ENCODE data around the gene IL22RA2.
"Not testable (repeated sequence)": the region's sequence is repeated elsewhere in the genome, so short reads cannot be mapped to it uniquely, and the experiment has no call there.

The IL22RA2 gene

DNA sequence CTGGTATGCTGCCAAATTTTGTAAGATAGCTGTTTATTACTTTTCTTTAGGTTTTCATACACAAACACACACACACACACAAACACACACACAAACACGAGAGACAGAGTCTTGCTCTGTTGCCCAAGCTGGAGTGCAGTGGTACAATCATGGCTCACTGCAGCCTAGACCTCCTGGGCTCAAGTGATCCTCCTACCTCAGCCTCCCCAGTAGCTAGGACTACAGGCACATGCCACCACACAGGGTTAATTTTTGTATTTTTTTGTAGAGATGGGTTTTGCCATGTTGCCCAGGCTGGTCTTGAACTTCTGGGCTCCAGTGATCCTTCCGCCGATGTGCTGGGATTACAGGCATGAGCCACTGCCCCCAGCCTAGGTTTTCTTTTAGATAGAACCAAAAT lies 42.2 kb upstream of the IL22RA2 start:
- H4K12ac ChIP-seq (ENCODE audit: low read depth, low read length); H2BK120ac ChIP-seq (ENCODE audit: insufficient read depth, low read length, poor library complexity); H2BK12ac ChIP-seq (ENCODE audit: low read length); DNase-seq; H2AK5ac ChIP-seq (ENCODE audit: low read length); H3K23ac ChIP-seq (ENCODE audit: low read length); H4K8ac ChIP-seq (ENCODE audit: low read depth, low read length); H3K27ac ChIP-seq (ENCODE audit: low read depth, low read length); H3K36me3 ChIP-seq (ENCODE audit: control insufficient read depth in 1 of 2, insufficient read depth in 2 of 2, low read length in 2 of 2); H3K4me3 ChIP-seq (ENCODE audit: low read depth, low read length); H2BK5ac ChIP-seq (ENCODE audit: low read depth, low read length, poor library complexity); H3K9ac ChIP-seq (ENCODE audit: low read length); H3K27me3 ChIP-seq (ENCODE audit: insufficient read depth, low read length); H2AFZ ChIP-seq (ENCODE audit: insufficient read depth, low read length, poor library complexity); H3K4me2 ChIP-seq (ENCODE audit: low read length); H4K91ac ChIP-seq (ENCODE audit: low read depth, low read length); H3K18ac ChIP-seq (ENCODE audit: low read length); H3K14ac ChIP-seq (ENCODE audit: low read length); H3K9me3 ChIP-seq (ENCODE audit: insufficient read depth, low read depth, low read length): not testable (repeated sequence)
- Histone ChIP-seq H3K4ac (ENCODE audit: low read depth, low read length) (peak overlapping the region; percentile 84), H3K4me1 (ENCODE audit: control insufficient read depth in 1 of 2, insufficient read depth in 2 of 2, low read length in 2 of 2) (peaks cover 6 to 14% of the 10 kb centered on the region in 2 experiments), H3K79me2 (ENCODE audit: control insufficient read depth, insufficient read depth, low read length, poor library complexity) (peaks cover 23% of the 10 kb centered on the region), H3K79me1 (ENCODE audit: low read length) (peaks cover 13% of the 10 kb centered on the region)
- WGBS (ENCODE audit: extremely low coverage, insufficient coverage, insufficient read length) = no CpG with 5 or more reads among the region's 3 CpGs

DNA sequence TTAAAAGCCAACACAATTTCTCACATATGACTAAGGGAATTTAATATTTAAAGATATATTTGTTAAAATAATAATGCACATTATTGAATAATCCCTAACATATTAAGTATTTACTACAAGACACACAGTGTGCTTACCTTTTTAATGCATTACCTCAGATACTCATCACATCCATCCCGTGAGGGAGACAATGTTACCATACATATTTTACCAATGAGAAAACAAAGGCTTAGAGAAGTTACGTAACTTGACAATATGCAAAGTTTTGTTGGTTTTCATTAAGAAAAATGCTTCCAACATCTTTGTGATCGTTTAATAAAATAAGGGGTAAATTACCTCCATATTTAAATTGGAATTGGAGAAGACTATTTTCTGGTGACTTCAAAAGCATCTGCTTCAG lies 41.5 kb upstream of the IL22RA2 start:
- no peak overlapping the region for H3K18ac ChIP-seq (ENCODE audit: low read length)
- no peak overlapping the region for H2BK5ac ChIP-seq (ENCODE audit: low read depth, low read length, poor library complexity)
- WGBS (ENCODE audit: extremely low coverage, insufficient coverage, insufficient read length) = no CpG with 5 or more reads among the region's 3 CpGs

GRCh38 chr6:137213813-137214212 lies 40.4 kb upstream of the IL22RA2 start:
- no CpG with 5 or more reads among the region's 2 CpGs for WGBS (ENCODE audit: extremely low coverage, insufficient coverage, insufficient read length)
- Histone ChIP-seq H4K12ac (ENCODE audit: low read depth, low read length) (no peak overlapping the region), H3K4me1 (ENCODE audit: control insufficient read depth in 1 of 2, insufficient read depth in 2 of 2, low read length in 2 of 2) (peaks cover 3 to 14% of the 10 kb centered on the region in 2 experiments), H3K23ac (ENCODE audit: low read length) (no peak overlapping the region), H3K4me3 (ENCODE audit: low read depth, low read length) (no peak overlapping the region), H3K79me2 (ENCODE audit: control insufficient read depth, insufficient read depth, low read length, poor library complexity) (peaks cover 22% of the 10 kb centered on the region), H3K18ac (ENCODE audit: low read length) (no peak overlapping the region), H2BK5ac (ENCODE audit: low read depth, low read length, poor library complexity) (no peak overlapping the region), H3K36me3 (ENCODE audit: control insufficient read depth in 1 of 2, insufficient read depth in 2 of 2, low read length in 2 of 2) (peaks cover 2 to 5% of the 10 kb centered on the region in 2 experiments), H2BK12ac (ENCODE audit: low read length) (no peak overlapping the region), H3K27ac (ENCODE audit: low read depth, low read length) (no peak overlapping the region), H3K9me3 (ENCODE audit: insufficient read depth, low read depth, low read length) (no peaks in the 10 kb centered on the region), H2BK120ac (ENCODE audit: insufficient read depth, low read length, poor library complexity) (no peak overlapping the region), H3K14ac (ENCODE audit: low read length) (no peak overlapping the region), H3K4ac (ENCODE audit: low read depth, low read length) (peak overlapping the region; percentile 72), H3K79me1 (ENCODE audit: low read length) (peaks cover 5% of the 10 kb centered on the region), H3K4me2 (ENCODE audit: low read length) (no peak overlapping the region), H3K27me3 (ENCODE audit: insufficient read depth, low read length) (no peaks in the 10 kb centered on the region), H2AK5ac (ENCODE audit: low read length) (no peak overlapping the region), H3K9ac (ENCODE audit: low read length) (no peak overlapping the region), H4K91ac (ENCODE audit: low read depth, low read length) (no peak overlapping the region), H4K8ac (ENCODE audit: low read depth, low read length) (no peak overlapping the region), H2AFZ (ENCODE audit: insufficient read depth, low read length, poor library complexity) (no peak overlapping the region)
- DNase-seq = no peak

More for the DNA sequence above, 41.5 kb upstream of the IL22RA2 start:
- no peak overlapping the region for H2AK5ac ChIP-seq (ENCODE audit: low read length)
- H4K91ac ChIP-seq (ENCODE audit: low read depth, low read length) = no peak overlapping the region
- H3K36me3 ChIP-seq (ENCODE audit: control insufficient read depth in 1 of 2, insufficient read depth in 2 of 2, low read length in 2 of 2) = peaks cover 2 to 4% of the 10 kb centered on the region in 2 experiments
- H2AFZ ChIP-seq (ENCODE audit: insufficient read depth, low read length, poor library complexity) = no peak overlapping the region
- no peaks in the 10 kb centered on the region for H3K27me3 ChIP-seq (ENCODE audit: insufficient read depth, low read length)
- no peak overlapping the region for H2BK12ac ChIP-seq (ENCODE audit: low read length)
- H3K9me3 ChIP-seq (ENCODE audit: insufficient read depth, low read depth, low read length) = no peaks in the 10 kb centered on the region
- H2BK120ac ChIP-seq (ENCODE audit: insufficient read depth, low read length, poor library complexity) = no peak overlapping the region
- peaks cover 13% of the 10 kb centered on the region for H3K79me1 ChIP-seq (ENCODE audit: low read length)
- H3K27ac ChIP-seq (ENCODE audit: low read depth, low read length) = no peak overlapping the region
- no peak overlapping the region for H3K4me2 ChIP-seq (ENCODE audit: low read length)
- H4K8ac ChIP-seq (ENCODE audit: low read depth, low read length) = no peak overlapping the region
- no peak overlapping the region for H3K4me3 ChIP-seq (ENCODE audit: low read depth, low read length)
- no peak overlapping the region for H3K23ac ChIP-seq (ENCODE audit: low read length)
- DNase-seq = peak in 1 of 2 donors; percentile 53
- H3K79me2 ChIP-seq (ENCODE audit: control insufficient read depth, insufficient read depth, low read length, poor library complexity) = peaks cover 25% of the 10 kb centered on the region
- peaks cover 6 to 14% of the 10 kb centered on the region in 2 experiments for H3K4me1 ChIP-seq (ENCODE audit: control insufficient read depth in 1 of 2, insufficient read depth in 2 of 2, low read length in 2 of 2)
- no peak overlapping the region for H3K14ac ChIP-seq (ENCODE audit: low read length)
- H3K9ac ChIP-seq (ENCODE audit: low read length) = no peak overlapping the region
- H3K4ac ChIP-seq (ENCODE audit: low read depth, low read length) = no peak overlapping the region
- no peak overlapping the region for H4K12ac ChIP-seq (ENCODE audit: low read depth, low read length)

DNA sequence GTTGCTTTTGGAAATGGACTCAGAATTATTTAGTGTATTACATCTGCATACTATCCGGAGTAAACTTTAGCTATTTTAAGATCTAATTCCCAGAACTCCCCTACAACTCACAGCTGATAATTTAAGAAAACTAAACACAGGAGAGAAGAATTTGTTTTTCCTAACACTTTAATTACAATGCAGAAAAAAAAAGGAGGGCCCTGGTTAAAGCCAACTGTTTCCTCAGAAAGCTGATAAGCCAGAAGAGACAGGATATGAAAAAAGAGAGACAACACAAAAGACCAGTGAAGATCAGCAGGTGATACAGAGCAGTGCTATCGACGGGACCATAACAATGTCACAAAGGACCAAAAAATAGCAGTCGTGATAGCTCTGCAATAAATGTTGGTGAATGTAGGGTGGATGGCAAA lies 39.9 kb upstream of the IL22RA2 start:
- no peak overlapping the region for H3K14ac ChIP-seq (ENCODE audit: low read length)
- H4K91ac ChIP-seq (ENCODE audit: low read depth, low read length) = no peak overlapping the region
- H3K4ac ChIP-seq (ENCODE audit: low read depth, low read length) = peak overlapping the region; percentile 72
- no peak overlapping the region for H2BK120ac ChIP-seq (ENCODE audit: insufficient read depth, low read length, poor library complexity)
- H4K12ac ChIP-seq (ENCODE audit: low read depth, low read length) = no peak overlapping the region
- peaks cover 2% of the 10 kb centered on the region for H3K79me1 ChIP-seq (ENCODE audit: low read length)
- H3K18ac ChIP-seq (ENCODE audit: low read length) = no peak overlapping the region
- no peak overlapping the region for H2BK5ac ChIP-seq (ENCODE audit: low read depth, low read length, poor library complexity)
- WGBS (ENCODE audit: extremely low coverage, insufficient coverage, insufficient read length) = no CpG with 5 or more reads among the region's 4 CpGs
- no peak overlapping the region for H3K4me2 ChIP-seq (ENCODE audit: low read length)
- no peak for DNase-seq
- no peak overlapping the region for H3K23ac ChIP-seq (ENCODE audit: low read length)
- no peak overlapping the region for H3K27ac ChIP-seq (ENCODE audit: low read depth, low read length)
- H2AFZ ChIP-seq (ENCODE audit: insufficient read depth, low read length, poor library complexity) = no peak overlapping the region
- H4K8ac ChIP-seq (ENCODE audit: low read depth, low read length) = no peak overlapping the region
- H2BK12ac ChIP-seq (ENCODE audit: low read length) = no peak overlapping the region
- H3K27me3 ChIP-seq (ENCODE audit: insufficient read depth, low read length) = no peaks in the 10 kb centered on the region
- peaks cover 20% of the 10 kb centered on the region for H3K79me2 ChIP-seq (ENCODE audit: control insufficient read depth, insufficient read depth, low read length, poor library complexity)
- no peak overlapping the region for H3K4me3 ChIP-seq (ENCODE audit: low read depth, low read length)
- H3K9me3 ChIP-seq (ENCODE audit: insufficient read depth, low read depth, low read length) = peaks cover 3% of the 10 kb centered on the region
- H3K9ac ChIP-seq (ENCODE audit: low read length) = no peak overlapping the region
- H3K4me1 ChIP-seq (ENCODE audit: control insufficient read depth in 1 of 2, insufficient read depth in 2 of 2, low read length in 2 of 2) = peaks cover 3 to 14% of the 10 kb centered on the region in 2 experiments
- H2AK5ac ChIP-seq (ENCODE audit: low read length) = no peak overlapping the region
- H3K36me3 ChIP-seq (ENCODE audit: control insufficient read depth in 1 of 2, insufficient read depth in 2 of 2, low read length in 2 of 2) = peaks cover 2 to 10% of the 10 kb centered on the region in 2 experiments

Measured in trophoblast cell (in vitro differentiated cells and primary cell).